Stimulated activated CD4-positive, alpha-beta T cell treated with anti-CD3 and anti-CD28 coated beads, Interleukin-4, amount 100 ng/mL, for 24 hours (primary cell): ENCODE data around the gene ADAR.

Experiments
- DNase-seq: peaks from one replicate; pipeline ENCODE4 v3.0.0-alpha.2; 2020

Gene ADAR

DNA sequence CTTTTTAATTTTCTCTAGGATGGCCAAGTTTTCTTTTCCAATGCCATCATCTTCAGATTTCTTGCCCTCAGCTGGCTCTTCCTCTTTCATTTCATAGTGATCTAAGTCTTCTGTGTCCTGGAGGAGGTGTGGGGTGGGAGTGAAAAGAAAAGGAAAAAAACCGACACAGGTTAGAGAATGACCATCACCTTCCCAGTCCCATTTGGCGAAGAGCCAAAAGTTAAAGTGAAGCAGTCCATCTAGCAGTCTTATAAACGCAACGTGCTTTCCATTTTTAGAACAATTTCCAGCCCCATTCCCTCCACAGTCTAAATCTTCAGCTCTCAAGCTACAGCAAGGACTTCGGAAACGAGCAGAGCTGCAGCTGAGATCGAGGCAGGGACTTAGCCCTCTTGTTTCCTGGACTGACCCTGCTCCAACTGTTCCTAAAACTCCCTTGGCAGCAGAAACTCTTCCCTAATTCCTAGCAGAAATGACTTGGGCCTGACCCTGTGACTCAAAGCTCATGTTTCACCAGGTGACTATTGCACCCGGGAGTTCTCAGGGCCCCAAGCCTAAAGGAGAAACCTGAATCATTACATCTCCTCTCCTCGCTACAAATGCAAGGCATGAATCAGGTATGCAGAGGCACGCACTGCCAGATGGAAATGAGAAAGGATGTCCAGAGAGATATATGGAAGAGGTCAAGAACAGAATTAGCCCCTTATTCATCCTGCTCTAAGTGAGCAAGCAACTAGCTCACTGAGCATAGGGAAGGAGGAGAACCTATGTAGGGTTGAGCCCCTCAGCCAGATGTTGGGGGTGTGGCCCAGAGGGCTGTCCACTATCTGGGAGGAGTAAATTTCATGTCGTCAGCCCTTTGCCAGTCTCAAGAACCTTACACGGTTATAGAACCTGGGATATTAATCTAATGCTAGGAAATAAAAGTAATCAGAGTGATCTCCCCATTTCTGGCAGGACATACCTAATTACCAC, 54.6 kb downstream of the ADAR start:
- no peak for DNase-seq

DNA sequence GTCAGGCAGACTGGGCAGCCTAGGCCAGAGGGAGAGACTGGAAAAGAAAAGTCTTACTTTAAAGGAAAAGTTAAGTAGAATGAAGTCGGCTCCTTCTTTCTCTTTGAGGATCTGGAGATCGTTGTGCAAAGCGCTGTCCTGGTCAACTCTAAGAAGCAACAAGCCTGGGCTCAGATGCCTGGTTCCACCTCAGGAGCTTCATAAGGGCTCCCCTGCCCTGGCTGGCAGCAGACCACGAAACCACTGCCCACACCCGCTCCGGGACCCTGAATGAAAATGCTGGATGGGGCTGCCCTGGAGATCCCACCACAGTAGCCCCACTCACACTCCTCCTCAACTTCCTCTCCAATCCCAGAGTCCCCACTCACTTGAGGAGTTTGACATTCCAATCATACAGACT, 56.0 kb downstream of the ADAR start:
- no peak for DNase-seq

DNA sequence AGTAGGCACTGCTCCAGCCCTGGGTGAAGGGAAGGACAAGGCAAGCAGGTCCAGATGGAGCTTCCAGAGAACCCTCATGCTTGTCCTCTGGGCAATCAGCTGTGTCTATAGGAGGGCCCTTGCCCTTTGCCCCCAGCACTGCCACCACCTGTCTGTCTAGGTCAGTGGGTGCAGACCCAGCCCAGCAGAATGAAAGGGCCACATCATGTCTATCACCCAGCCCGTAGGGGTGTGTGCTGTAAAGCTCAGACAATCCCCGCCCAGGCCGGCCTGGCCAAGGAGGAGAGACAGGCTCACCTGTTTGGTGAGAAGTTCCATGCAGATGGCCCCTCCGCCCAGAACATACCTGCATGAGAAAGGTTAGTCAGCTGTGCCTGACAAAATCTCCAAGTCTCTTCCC, 56.5 kb downstream of the ADAR start:
- no peak for DNase-seq

DNA sequence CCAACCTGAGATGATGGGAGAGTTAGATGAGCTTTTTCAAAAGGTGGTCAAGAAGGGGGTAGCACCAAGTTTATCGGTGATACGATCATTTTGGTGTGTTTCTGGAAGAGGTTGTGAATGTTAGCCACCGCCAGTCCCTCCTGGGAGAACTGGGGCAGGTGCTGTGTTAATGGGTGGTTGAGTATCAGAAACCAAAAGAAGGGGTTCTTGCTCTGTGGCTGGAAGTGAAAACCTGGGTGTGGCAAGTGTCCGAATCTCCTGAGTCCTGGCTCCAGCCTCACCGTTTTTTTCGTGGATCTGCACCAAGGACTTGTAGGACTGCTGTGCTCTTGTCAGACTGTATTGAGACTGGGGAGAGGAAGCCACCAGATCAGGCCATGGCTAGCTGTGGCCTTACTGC, 57.3 kb downstream of the ADAR start:
- DNase-seq, result no peak

DNA sequence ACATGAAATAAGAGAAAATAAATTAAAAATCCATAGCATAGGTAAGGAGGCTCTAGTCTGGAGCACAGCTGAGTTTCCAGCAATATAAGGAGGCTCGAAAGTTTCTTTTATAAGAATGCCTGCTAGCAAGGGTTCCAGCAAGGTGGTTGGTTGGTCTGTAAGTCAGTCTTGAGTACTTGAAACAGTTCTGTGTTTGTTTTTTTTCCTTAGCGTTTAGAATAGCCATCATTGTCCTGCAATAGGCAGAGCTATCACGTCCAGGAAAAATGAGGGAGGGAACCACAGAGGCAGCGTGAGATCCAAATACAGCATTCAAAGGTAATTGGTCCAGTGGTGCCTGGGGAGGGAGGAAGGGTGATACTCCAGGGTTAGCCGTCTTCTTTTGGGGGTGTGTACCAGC, 57.9 kb downstream of the ADAR start:
- DNase-seq, result no peak

DNA sequence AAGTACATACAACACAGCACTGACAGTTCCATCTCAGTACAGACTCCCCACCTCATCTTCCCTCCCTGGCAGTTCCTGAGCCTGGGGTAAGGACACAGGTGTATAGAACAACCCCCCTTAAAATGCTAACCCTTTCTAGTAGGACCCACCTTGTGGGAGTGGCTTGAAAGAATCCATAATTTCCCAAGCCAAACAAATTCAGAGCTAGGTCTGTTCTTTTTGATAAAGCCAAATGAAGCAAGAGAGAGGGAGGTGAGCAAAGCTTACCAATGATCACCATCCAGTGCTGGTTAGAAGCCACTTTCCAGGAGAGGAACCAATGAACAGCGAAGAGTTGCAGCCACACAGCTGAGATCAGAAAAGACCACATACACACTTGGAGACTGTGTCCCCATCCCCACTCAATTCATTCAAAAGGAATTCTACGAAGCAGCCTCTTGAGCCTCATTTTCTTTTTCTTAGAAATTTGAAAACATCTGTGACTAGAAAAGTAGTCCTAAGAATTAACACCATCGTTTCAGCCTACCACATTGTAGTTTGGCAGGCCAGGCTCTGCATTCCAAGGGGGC, 58.7 kb downstream of the ADAR start:
- DNase-seq, result no peak

DNA sequence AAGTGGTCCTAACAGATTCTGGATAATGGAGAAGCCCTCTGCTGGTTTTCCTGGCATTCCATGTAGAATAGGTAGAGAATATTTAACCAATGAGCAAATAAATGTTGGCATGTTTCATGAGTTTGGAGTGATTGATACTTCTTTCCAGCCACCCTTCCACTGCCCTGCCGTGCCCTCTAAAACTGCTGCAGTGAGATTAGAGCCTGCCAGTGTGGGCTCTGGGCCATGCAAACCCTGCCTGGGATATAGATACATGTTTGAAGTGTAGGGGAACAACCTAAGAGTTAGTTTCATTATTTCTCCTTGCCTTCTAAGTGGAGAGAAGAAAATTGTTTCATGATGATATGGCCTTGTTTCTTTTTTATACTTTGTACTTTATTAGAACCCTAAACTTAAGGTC, 60.0 kb downstream of the ADAR start:
- DNase-seq, result no peak

DNA sequence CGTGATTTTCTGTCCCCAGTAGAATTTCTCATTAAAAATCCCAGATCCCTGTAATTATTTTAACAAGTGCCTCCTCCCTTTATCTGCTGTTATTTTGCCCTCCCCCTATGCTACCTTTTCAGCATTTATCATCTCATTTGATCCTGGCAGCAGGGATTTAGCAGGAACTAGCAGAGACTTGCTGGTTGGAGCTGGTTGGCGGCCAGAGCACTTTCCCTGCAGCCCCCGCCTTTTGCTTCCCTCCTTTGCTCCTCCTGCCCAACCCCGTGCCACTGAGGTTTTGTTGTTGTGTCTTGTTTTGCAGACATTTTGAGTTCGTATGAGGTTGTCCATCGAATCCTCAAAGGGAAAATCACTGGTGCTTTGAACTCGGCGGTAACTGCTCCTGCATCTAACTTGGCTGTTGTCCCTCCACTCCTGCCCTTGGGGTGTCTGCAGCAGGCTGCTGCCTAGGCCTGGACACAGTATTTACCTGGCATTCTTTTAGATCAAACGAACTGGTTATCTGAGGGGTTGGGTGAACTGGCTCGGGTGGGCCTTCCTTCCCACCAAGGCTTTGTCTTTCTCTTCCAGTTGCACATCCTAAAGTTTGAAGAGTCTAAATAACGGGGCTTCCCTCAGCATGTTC, 60.8 kb downstream of the ADAR start:
- DNase-seq, result no peak

DNA sequence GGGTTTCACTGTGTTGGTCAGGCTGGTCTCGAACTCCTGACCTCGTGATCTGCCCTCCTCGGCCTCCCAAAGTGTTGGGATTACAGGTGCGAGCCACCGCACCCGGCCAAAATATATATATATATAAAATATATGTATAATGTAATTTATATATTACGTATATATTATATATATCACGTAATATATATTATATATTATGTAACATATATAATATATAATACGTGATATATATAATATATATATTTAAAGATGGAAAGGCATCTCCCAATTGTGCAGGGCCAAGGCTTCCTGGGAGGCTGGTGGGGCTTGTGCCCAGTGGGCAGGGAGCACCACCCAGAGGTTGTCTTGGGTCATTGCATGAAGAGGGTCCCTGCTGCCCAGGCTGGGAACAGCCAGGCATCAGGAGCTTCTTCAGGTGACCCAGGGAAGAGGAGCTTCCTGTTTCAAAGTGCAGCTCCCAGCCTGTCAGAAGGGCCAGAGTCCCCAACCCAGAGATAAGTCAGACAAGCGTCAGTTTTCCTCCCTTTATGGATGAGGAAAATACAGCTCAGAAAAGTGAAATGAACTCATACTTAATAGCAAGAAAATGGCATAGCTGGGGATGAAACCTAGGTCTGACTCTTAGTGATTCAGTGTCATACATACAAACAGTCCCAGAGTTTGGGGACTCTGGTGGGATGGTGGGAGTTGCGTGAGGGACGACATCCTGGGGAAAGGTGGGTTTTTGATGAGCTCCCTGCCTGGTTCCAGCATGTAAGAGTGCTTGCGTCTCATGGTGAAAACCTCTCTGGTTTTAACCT, 61.5 kb downstream of the ADAR start:
- peak; percentile 60 for DNase-seq

DNA sequence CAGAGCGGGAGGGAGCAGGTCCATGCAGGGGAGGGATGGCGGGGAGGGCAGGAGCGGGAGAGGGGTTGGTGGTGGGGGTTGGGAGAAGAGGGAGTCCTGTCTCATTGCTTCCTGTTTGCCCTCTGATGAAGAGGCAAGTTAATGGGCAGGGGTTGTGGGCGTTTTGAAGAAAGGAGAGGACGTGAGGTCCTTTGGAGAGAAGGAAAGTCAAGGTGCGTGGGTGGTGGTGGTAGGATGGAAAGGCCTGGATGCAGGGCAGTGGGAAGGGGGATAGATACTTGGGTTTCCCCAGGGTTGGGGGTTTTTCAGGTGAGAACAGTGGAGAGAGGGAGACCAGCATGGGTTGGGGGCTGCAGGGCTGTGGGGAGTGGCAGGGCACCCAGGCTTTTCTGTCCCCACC, 66.8 kb downstream of the ADAR start:
- DNase-seq, result no peak

DNA sequence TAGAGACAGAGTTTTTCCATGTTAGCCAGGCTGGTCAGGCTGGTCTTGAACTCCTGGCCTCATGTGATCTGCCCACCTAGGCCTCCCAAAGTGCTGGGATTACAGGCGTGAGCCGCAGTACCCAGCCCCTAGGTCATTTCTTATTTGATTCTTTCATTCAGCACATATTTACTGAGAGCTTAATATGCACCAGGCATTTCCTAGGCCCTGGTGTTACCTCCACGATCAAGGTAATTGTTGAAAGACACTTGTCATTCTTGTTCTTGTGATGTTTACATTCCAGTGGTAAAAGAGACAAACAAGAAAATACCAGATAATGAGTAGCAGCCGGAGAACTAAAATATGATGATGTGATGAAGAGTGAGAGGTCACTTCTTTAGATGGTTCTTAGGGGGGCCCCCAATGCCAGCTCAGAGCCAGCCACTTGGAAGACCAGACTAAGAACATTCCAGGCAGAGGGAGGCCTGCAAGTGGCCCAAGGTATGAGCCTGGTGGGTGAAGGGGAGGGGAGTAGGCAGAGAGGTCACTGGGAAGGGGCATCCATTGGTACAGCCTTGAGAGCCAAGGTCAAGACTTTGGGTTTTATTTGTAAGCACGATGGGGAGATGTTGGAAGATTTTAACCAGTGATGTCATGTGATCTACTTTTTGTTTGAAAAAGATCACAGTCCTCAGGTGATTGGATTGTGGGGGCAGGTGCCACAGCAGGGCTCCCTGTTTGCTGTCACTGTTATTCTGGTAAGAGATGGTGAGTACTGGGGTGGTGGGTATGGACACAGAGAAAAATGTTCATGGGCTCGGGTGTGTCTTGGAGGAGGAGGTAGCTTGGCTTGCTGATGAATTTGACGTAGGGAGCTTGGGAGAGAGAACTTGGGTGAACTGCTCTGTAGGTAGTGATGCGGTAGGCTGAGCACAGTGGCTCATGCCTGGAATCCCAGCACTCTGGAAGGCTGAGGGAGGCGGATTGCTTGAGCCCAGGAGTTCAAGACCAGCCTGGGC, 68.2 kb downstream of the ADAR start:
- DNase-seq, result no peak

DNA sequence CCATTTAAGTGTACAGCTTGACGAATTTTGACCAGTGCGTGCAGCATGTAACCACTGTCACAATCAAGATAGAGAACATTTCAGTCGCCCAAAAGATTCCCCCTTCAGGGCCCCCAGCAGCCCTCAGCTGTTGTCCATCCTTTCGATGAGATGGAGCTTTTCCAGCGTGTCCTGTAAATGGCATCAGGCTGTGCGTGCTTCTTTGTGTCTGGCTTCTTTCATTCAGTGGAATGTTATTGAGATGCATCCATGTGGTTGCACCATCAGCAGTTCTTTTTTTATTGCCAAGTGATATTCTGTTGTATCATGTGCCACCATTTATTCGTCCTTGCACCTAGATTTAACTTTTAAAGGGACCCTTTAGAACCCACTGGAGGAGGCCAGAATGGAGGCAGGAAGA, 71.4 kb downstream of the ADAR start:
- no peak for DNase-seq

DNA sequence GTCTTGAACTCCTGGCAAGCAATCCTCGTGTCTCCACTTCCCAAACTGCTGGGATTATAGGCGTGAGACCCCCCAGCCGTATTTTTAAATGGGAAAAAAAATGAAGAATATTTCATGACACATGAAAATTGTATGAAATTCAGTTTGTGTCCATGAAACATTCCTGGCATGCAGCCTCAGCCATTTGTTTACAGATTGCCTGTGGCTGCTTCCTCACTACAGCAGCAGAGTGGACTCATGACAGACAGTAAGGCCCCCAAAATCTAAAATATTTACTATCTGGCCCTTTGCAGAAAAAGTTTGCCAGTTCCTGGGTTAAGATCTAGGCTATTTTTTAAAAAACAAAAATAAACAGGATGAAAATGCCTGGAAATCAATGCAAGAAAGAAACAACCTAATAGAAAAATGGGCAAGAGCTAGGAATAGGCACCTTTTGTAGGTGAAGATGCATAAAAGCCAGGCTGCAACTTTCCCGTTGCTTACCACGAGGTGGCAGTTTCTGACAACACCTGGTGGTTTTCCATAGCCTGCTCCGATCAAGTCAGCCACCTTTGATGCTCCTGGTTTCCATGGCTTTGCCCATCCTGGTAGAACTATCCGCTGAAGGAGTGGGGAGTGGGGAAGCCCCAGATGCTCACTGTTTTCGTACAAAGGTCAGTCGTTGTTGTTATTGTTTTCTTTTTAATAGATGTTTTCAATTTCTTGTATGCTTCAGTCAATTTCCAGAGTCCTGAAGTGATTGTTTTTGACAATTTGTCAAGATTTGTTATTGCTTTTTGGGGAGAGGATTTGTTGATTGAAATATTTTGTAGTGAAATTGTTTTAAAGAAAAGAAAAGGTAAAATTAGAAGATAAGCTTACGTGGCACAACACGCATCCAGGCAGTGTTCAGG, 73.8 kb downstream of the ADAR start:
- no peak for DNase-seq
